Prostate gland (tissue), 2 donors: ENCODE data around the gene AGBL4. TPM values are rescaled to one million over a fixed set of nuclear protein-coding genes. Genes with fewer than 3 reads are reported as not detected.

Experiments used
- DNase-seq: peaks from one replicate; pipeline ENCODE4 v3.0.0-alpha.2; 2019; ENCODE audit warnings: low spot score
- H3K27ac ChIP-seq, 2 donors: fragments of 200-600 bp; sonication (generic); 2 replicates each; pipeline ENCODE4 v1.5.1; 2017 to 2019
- H3K27me3 ChIP-seq: fragments of 200-600 bp; sonication (generic); replicated peaks from 2 replicates; pipeline ENCODE4 v1.5.1; 2019; ENCODE audit not compliant: insufficient read depth
- H3K36me3 ChIP-seq, 2 donors: fragments of 200-600 bp; sonication (generic); 1 replicate in 1 of 2; 2 replicates in 1 of 2; pipeline versions ENCODE4 v1.5.1 to v1.8.1; 2017 to 2019
- H3K4me1 ChIP-seq: fragments of 200-600 bp; sonication (generic); replicated peaks from 2 replicates; pipeline ENCODE4 v1.5.1; 2019
- H3K4me3 ChIP-seq, 2 donors: fragments of 200-600 bp; sonication (generic); 2 replicates each; pipeline ENCODE4 v1.5.1; 2017 to 2019
- H3K9me3 ChIP-seq: fragments of 200-600 bp; sonication (generic); 2 replicates; pipeline ENCODE4 v1.5.1; 2017
- POLR2A ChIP-seq: fragments of 450-650 bp; IDR thresholded peaks from one replicate; pipeline ENCODE4 v1.6.1; 2016; ENCODE audit warnings: antibody characterized with exemption, mild to moderate bottlenecking
- POLR2AphosphoS5 ChIP-seq: sonication (generic); formaldehyde crosslinking; IDR thresholded peaks from one replicate; pipeline ENCODE4 v1.6.1; 2017; ENCODE audit warnings: antibody characterized with exemption
- WGBS: methylation state at CpG from one replicate; pipeline ENCODE4 v1.1.5; 2018; 5-methylcytosine and 5-hydroxymethylcytosine counted together
- intact Hi-C: fragments of 100-400 bp; cut with DNase I; formaldehyde crosslinking; loops from one replicate; pipeline ENCODE4 v1.14.2; 2022
- total RNA-seq, 2 donors: library from RNA; depleted of rRNA; stranded (reverse); fragments of >200 nt; gene quantifications; one replicate each; pipeline ENCODE4 v1.1.0, GENCODE V29; 2016
- TF ChIP-seq, protein P1 (sequence below), 4 experiments: fragments of 200-600 bp in 2 of 4; fragments of 450-650 bp in 2 of 4; sonication (generic) in 2 of 4; IDR thresholded peaks; 1 replicate in 3 of 4; 2 replicates in 1 of 4; pipeline ENCODE4 v1.5.1; 2016 to 2019; ENCODE audit warnings: antibody characterized with exemption in 4 of 4, mild to moderate bottlenecking in 2 of 4, moderate library complexity in 2 of 4

Gene AGBL4
- total RNA-seq, 2 donors from 2014 or later = 0.82 to 2.7 TPM

DNA sequence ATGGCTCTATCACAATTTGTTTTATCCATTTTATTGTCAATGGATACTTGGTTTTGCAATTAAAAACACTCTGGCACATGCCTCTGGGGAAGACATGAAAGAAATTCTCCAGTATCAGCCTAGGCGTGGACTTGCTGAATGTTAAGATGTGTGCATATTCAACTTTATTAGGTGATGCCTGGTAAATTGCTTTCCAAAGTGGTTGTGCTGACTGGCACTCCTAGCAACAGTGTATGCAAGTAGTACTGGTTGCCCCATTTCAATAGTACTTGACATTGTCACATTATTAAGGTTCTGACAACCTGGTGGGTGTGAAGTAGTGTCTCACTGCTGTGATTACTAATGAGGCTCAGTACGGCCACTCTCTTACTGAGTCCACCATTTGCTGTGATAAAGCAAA lies 1295.2 kb downstream of the AGBL4 start:
- DNase-seq = no peak
- Histone ChIP-seq H3K4me1 (no peaks in the 10 kb centered on the region), H3K36me3 (no peaks in the 10 kb centered on the region), H3K9me3 (no peaks in the 10 kb centered on the region), H3K27me3 (no peaks in the 10 kb centered on the region), H3K4me3 (no peak overlapping the region), H3K27ac (no peak overlapping the region)
- intact Hi-C loops = no loop called here
- WGBS = 93% methylated on average over 2 of the region's 2 CpGs
- TF ChIP-seq, protein P1, sequence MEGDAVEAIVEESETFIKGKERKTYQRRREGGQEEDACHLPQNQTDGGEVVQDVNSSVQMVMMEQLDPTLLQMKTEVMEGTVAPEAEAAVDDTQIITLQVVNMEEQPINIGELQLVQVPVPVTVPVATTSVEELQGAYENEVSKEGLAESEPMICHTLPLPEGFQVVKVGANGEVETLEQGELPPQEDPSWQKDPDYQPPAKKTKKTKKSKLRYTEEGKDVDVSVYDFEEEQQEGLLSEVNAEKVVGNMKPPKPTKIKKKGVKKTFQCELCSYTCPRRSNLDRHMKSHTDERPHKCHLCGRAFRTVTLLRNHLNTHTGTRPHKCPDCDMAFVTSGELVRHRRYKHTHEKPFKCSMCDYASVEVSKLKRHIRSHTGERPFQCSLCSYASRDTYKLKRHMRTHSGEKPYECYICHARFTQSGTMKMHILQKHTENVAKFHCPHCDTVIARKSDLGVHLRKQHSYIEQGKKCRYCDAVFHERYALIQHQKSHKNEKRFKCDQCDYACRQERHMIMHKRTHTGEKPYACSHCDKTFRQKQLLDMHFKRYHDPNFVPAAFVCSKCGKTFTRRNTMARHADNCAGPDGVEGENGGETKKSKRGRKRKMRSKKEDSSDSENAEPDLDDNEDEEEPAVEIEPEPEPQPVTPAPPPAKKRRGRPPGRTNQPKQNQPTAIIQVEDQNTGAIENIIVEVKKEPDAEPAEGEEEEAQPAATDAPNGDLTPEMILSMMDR (IDR thresholded peaks at IDR 0.05) = no peak
- TF ChIP-seq POLR2A = no peak

DNA sequence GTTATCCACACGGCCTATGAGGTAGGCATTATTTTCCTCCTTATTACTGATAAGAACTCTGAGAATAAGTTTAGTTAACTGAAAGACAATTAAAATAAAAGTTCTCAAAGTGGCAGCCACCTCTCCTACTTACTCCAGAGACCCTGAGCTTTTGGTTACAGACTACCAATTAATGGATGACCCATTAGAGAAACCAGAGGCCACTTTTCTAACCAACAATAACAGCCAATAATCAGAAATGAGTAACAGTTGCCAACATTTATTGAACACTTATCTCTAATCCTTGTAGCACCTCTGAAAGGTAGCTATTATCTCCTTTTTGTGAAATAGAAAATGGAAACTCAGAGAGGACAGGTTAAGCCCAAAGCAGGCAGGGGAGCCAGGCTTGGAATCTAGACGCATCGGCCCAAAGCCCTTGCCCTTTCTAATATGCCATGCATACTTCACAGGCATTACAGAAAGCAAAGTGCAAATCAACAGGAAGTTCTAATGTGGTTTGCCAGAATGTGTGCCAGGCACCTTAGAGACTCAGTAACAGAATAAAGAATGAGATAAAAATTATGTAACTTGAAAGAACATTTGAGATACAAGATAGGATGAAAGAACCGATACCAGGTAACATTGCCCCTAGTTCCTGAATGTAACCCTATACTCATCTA lies 1297.1 kb downstream of the AGBL4 start:
- no peak for DNase-seq
- intact Hi-C loops = no loop called here
- no peaks in the 10 kb centered on the region for H3K27me3 ChIP-seq
- no peak overlapping the region for H3K4me3 ChIP-seq
- H3K36me3 ChIP-seq = no peaks in the 10 kb centered on the region
- WGBS = 93% methylated on average over 4 of the region's 4 CpGs
- TF ChIP-seq POLR2A = no peak
- TF ChIP-seq, protein P1 (IDR thresholded peaks at IDR 0.05) = no peak
- no peak for TF ChIP-seq POLR2AphosphoS5
- no peaks in the 10 kb centered on the region for H3K4me1 ChIP-seq
- H3K27ac ChIP-seq = no peak overlapping the region
- H3K9me3 ChIP-seq = no peaks in the 10 kb centered on the region

DNA sequence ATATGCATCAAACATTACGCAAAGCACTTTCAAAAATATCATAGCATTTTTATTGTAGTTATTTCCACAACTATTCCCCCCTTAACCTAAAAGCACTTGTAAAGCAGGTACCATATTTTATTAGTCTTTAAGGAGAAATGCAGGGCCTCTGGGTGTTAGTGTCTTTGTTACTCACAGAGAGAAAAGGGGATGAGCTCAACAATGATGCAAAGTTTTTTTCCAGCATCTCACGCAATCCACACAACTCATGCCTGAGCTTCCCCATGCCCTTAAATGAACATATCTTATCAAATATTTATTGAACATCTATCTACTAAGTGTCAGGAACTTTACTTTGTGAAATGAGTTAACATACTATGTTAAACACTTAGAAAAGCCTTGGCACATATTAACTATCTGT lies 1297.6 kb downstream of the AGBL4 start:
- H3K4me1 ChIP-seq = no peaks in the 10 kb centered on the region
- DNase-seq = no peak
- H3K27ac ChIP-seq = no peak overlapping the region
- TF ChIP-seq POLR2A (no peak), POLR2AphosphoS5 (no peak)
- TF ChIP-seq, protein P1 (IDR thresholded peaks at IDR 0.05) = no peak
- H3K36me3 ChIP-seq = no peaks in the 10 kb centered on the region
- no peaks in the 10 kb centered on the region for H3K9me3 ChIP-seq
- H3K4me3 ChIP-seq = no peak overlapping the region
- intact Hi-C loops = no loop called here
- WGBS = 100% methylated on average over 2 of the region's 2 CpGs
- no peaks in the 10 kb centered on the region for H3K27me3 ChIP-seq

DNA sequence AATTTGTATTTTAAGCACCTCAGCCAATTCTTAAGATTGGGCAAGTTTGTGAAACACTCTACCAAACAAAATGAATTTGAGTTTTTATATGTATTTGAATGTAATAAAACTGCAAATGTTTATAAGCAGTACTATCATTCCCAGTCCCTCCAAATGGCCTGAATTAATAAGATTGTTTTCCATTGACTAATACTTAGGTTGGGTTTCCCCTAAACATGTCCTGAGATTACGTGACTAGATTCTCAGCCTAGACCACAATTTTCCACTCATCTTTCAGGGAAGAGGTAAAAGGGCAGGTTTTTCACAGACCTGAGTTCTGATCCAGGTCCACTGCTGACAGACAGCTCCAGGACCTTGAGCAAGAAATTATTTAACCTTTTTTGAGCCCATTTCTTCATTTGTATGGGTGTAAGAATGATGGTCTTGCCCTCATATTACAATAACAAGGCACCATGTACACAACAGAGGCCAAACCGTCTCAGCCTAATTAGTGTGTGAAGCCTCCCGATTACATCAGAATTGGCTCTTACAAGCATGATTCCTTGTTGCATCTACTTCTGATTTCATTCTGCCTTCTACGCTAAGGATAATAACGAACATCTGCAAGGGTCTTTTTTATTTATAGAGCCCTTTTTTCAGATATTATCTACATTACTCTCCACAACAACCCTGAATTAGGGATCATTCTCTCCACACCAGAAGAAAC lies 1298.3 kb downstream of the AGBL4 start:
- Histone ChIP-seq H3K36me3 (no peaks in the 10 kb centered on the region), H3K27ac (no peak overlapping the region), H3K27me3 (no peaks in the 10 kb centered on the region), H3K4me3 (no peak overlapping the region), H3K9me3 (no peaks in the 10 kb centered on the region), H3K4me1 (no peaks in the 10 kb centered on the region)
- TF ChIP-seq POLR2A = no peak
- TF ChIP-seq, protein P1 (IDR thresholded peaks at IDR 0.05) = no peak
- TF ChIP-seq POLR2AphosphoS5 = no peak
- intact Hi-C loops = no loop called here
- 78% methylated on average over 5 of the region's 5 CpGs for WGBS
- no peak for DNase-seq

DNA sequence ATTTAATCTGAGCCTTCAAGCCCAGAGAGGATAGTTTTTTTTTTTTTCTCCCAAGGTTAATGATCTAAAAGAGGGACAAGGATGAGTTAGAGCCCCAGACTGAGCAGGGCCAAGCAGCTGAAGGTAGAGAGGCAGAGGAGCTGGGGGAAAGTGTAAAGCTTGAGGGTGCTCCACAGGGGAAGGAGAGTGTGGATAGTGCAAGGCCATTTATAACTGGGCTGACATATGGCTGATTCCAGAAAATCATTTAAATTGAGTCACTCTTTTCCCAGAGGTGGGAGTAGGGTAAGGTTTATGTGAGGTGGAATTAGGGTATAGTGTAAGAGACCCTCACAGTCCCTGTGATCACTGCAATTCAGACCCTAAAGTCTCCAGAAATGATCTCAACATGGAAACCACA lies 1302.8 kb downstream of the AGBL4 start:
- Histone ChIP-seq H3K9me3 (no peaks in the 10 kb centered on the region), H3K4me3 (no peak overlapping the region), H3K36me3 (no peaks in the 10 kb centered on the region), H3K27me3 (no peaks in the 10 kb centered on the region), H3K4me1 (no peaks in the 10 kb centered on the region), H3K27ac (no peak overlapping the region)
- intact Hi-C loops = loop anchor here (2.0 kb wide), 1 partner anchor 70 kb away; no protein-coding TSS in a partner anchor
- TF ChIP-seq POLR2AphosphoS5 (no peak), POLR2A (no peak)
- TF ChIP-seq, protein P1 (IDR thresholded peaks at IDR 0.05) = no peak
- no peak for DNase-seq
